Left lung (tissue), 10 donors: ENCODE results near the gene RASGRP1. TPM values are rescaled to one million over a fixed set of nuclear protein-coding genes. Genes with fewer than 3 reads are reported as not detected.

Experiments used
- ATAC-seq: fragments of 200-7000 bp; cut with Tn5 transposase; one replicate; pipeline ENCODE4 v1.9.1; 2020; ENCODE audit warnings: moderate library complexity
- DNase-seq, 4 donors: peaks; one replicate each; pipeline ENCODE4 v3.0.0-alpha.2; 2013 to 2020
- H3K27ac ChIP-seq, 2 donors: fragments of 200-600 bp; sonication (generic) in 1 of 2; one replicate each; pipeline versions ENCODE4 v1.5.0 to v1.8.0; 2020 to 2021
- H3K27me3 ChIP-seq, 2 donors: fragments of 200-600 bp; sonication (generic) in 1 of 2; one replicate each; pipeline versions ENCODE4 v1.5.0 to v1.8.0; 2020 to 2021
- H3K36me3 ChIP-seq, 2 donors: fragments of 200-600 bp; sonication (generic) in 1 of 2; one replicate each; pipeline versions ENCODE4 v1.5.0 to v1.8.0; 2020 to 2021
- H3K4me1 ChIP-seq, 2 donors: fragments of 200-600 bp; one replicate each; pipeline ENCODE4 v1.8.0; 2021
- H3K4me3 ChIP-seq, 2 donors: fragments of 200-600 bp; sonication (generic) in 1 of 2; one replicate each; pipeline versions ENCODE4 v1.5.0 to v1.8.0; 2020 to 2021; ENCODE audit warnings: mild to moderate bottlenecking in 1 of 2
- H3K9me3 ChIP-seq, 2 donors: fragments of 200-600 bp; sonication (generic) in 1 of 2; one replicate each; pipeline versions ENCODE4 v1.5.0 to v1.8.0; 2020 to 2021
- intact Hi-C, 2 donors: fragments of 100-400 bp; cut with DNase I; formaldehyde crosslinking; loops; one replicate each; pipeline versions ENCODE4 v1.11.2 to v1.14.2; 2022
- polyA plus RNA-seq, 6 donors: library from polyadenylated mRNA; unstranded; fragments of 120-200 nt; gene quantifications; one replicate each; pipeline ENCODE4 v1.2.1, GENCODE V29; 2013; ENCODE audit not compliant: insufficient read length in 6 of 6
- total RNA-seq, 2 donors: library from RNA; stranded (reverse); fragmentation: NEBNext Ultra II Directional; extraction: Animal tissue kit (Norgen Biotek cat#: 25700); gene quantifications; one replicate each; pipeline ENCODE4 v1.2.1, GENCODE V29; 2021
- TF ChIP-seq, protein P1 (sequence below), 2 donors: fragments of 200-600 bp; sonication (generic) in 1 of 2; IDR thresholded peaks; one replicate each; pipeline versions ENCODE4 v1.5.0 to v1.8.0; 2021; ENCODE audit warnings: antibody characterized with exemption in 2 of 2
- donor health status: DM: no; HTN: yes; CAD: no.
- donor health status: DM: no; HTN: no; CAD: no.

Gene RASGRP1
- total and polyA plus RNA-seq, 8 donors: 1.2 to 19.2 (median 1.4) TPM

DNA sequence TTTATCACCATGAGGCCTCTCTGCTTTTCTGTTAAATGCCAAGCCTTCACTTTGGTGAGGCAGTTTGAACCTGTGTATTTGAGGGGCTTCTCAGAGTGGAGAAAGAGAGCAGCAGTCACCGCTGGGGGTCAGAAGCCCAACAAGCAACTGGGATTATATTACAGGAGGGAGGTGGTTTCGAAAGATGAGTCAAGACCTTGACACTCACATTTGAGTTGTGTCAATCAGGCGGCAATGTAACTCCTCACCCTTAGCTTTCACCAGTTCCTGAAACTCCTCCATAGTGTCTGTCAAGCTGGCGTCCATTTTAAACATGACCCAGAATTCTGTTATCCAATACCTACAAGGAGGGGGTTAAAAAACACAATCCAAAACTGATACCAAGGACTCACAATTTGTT lies 46.5 kb downstream of the RASGRP1 start:
- no peaks in the 10 kb centered on the region for H3K27me3 ChIP-seq
- intact Hi-C loops: no loop called here
- H3K36me3 ChIP-seq: no peaks in the 10 kb centered on the region
- H3K4me3 ChIP-seq: no peak overlapping the region
- DNase-seq (no peak), ATAC-seq (no peak)
- no peaks in the 10 kb centered on the region for H3K4me1 ChIP-seq
- H3K9me3 ChIP-seq: no peaks in the 10 kb centered on the region
- TF ChIP-seq, protein P1, sequence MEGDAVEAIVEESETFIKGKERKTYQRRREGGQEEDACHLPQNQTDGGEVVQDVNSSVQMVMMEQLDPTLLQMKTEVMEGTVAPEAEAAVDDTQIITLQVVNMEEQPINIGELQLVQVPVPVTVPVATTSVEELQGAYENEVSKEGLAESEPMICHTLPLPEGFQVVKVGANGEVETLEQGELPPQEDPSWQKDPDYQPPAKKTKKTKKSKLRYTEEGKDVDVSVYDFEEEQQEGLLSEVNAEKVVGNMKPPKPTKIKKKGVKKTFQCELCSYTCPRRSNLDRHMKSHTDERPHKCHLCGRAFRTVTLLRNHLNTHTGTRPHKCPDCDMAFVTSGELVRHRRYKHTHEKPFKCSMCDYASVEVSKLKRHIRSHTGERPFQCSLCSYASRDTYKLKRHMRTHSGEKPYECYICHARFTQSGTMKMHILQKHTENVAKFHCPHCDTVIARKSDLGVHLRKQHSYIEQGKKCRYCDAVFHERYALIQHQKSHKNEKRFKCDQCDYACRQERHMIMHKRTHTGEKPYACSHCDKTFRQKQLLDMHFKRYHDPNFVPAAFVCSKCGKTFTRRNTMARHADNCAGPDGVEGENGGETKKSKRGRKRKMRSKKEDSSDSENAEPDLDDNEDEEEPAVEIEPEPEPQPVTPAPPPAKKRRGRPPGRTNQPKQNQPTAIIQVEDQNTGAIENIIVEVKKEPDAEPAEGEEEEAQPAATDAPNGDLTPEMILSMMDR (IDR thresholded peaks at IDR 0.05): no peak
- H3K27ac ChIP-seq: no peak overlapping the region

DNA sequence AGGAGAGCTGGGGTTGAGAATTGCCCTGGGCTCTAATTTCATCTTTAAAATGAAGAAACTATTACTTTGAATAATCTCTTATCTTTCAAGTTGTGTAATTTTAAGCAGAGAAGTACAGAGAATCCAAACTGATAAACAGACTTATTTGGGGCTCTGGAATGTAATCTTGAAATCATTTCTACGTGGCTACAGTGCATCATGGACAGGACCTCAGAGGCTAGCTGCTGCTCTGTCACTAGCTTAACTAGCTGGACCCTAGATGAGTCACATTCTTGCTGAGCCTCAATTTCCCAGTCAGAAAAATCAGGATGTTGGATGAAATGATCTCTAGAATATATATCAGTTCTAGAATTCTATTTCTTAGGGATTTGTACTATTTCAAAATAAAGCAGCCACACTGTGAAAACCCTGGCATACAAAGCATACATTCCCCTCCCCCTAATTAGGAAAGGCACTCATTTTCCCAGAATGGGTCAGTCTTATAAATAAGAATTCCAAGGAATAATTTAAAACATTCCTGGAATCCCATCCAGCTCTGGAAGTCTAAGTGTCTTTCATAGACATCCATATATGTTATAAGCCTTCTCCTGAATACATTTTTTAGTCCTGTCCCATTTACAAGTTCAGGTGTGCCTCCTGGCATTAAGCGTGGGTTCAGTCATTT lies 47.2 kb downstream of the RASGRP1 start:
- H3K27me3 ChIP-seq: peaks cover 0 to 1% of the 10 kb centered on the region in 2 donors
- TF ChIP-seq, protein P1 (IDR thresholded peaks at IDR 0.05): no peak
- no peaks in the 10 kb centered on the region for H3K36me3 ChIP-seq
- intact Hi-C loops: no loop called here
- DNase-seq (no peak), ATAC-seq (no peak)
- no peaks in the 10 kb centered on the region for H3K4me1 ChIP-seq
- no peak overlapping the region for H3K27ac ChIP-seq
- H3K4me3 ChIP-seq: no peak overlapping the region
- H3K9me3 ChIP-seq: no peaks in the 10 kb centered on the region

DNA sequence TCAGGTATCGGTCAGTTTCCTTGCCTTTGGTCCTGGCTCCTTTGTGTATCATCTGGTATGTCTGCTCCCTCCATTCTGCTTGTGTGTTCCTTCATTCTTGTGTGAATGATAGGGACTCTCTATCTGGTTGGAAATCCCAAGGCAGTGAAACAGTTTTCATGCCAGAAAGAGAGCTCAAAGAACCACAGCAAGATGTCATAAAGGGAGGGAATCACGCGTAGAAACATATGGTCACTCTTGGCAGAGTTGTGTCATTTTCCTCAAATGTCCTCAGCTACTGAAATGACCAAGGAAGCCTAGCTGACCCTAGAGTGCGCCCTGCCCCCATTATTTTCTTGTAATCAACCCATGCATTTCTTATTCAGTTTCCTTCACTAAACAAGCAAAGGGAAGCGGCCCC lies 48.0 kb downstream of the RASGRP1 start:
- Histone ChIP-seq H3K4me3 (no peak overlapping the region), H3K27me3 (peaks cover 0 to 7% of the 10 kb centered on the region in 2 donors), H3K36me3 (no peaks in the 10 kb centered on the region), H3K27ac (no peak overlapping the region), H3K4me1 (no peaks in the 10 kb centered on the region), H3K9me3 (no peaks in the 10 kb centered on the region)
- DNase-seq (no peak), ATAC-seq (no peak)
- intact Hi-C loops: no loop called here
- TF ChIP-seq, protein P1 (IDR thresholded peaks at IDR 0.05): no peak

DNA sequence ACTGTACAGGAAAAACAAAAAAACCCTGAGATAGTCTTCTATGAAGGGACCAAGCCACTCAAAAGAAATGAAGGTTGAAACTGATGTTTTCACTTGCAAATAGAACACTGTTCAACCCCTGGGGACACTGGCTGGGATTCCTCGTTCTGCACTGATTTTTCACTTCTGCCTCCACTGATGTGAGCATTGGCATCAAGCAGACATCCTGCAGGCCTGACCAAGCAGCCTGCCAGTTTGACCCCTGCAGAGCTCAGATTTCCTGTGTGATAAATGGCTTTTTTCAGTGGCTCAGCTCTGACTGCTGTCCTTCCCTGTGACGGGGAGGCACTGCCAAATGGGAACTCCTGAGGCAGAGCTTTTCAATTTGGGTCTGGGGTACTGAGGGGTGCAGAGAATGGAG lies 50.0 kb downstream of the RASGRP1 start:
- H3K4me1 ChIP-seq: no peaks in the 10 kb centered on the region
- TF ChIP-seq, protein P1 (IDR thresholded peaks at IDR 0.05): no peak
- DNase-seq: no peak
- no peak overlapping the region for H3K4me3 ChIP-seq
- H3K9me3 ChIP-seq: no peaks in the 10 kb centered on the region
- peaks cover 0 to 7% of the 10 kb centered on the region in 2 donors for H3K27me3 ChIP-seq
- intact Hi-C loops: no loop called here
- no peak overlapping the region for H3K27ac ChIP-seq
- ATAC-seq: no peak
- H3K36me3 ChIP-seq: no peaks in the 10 kb centered on the region

DNA sequence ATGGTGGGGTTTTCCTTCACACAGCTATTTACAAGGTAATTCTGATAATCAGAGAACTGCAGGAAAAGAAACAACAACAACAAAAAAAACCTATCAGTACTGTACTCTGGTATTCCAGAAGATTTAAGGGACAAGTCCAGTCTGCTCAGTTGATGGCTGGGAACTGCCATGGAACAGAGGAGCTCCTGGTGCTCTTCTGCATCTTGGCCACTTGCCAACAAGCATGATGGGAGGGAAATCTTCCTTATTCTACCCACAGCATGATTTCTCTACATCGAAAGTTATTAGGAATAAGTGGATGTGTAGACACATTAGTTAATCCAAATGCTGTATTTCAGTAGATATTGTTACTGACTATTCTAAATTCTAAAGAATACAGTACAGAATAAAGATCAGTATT lies 51.7 kb downstream of the RASGRP1 start:
- Histone ChIP-seq H3K4me1 (no peaks in the 10 kb centered on the region), H3K4me3 (no peak overlapping the region), H3K36me3 (no peaks in the 10 kb centered on the region), H3K9me3 (no peaks in the 10 kb centered on the region), H3K27me3 (peaks cover 0 to 7% of the 10 kb centered on the region in 2 donors), H3K27ac (no peak overlapping the region)
- DNase-seq: no peak
- TF ChIP-seq, protein P1 (IDR thresholded peaks at IDR 0.05): no peak
- ATAC-seq: no peak
- intact Hi-C loops: no loop called here
